PFSK-1 (cell line): ENCODE data around the gene FASTK.

Source experiments
- FOXP2 ChIP-seq: optimal IDR thresholded peaks from 2 replicates; pipeline ENCODE3; 2011; ENCODE audit warnings: borderline replicate concordance, control low read depth, inconsistent platforms; ENCODE audit not compliant: insufficient read depth; ENCODE audit errors: extremely low read length, extremely low read depth
- POLR2AphosphoS5 ChIP-seq: IDR thresholded peaks from 2 replicates; pipeline ENCODE4 v1.6.1; 2012; ENCODE audit warnings: low read depth, mild to moderate bottlenecking, control low read depth, low read length, moderate library complexity
- SIN3A ChIP-seq: IDR thresholded peaks from 2 replicates; pipeline ENCODE4 v1.6.1; 2012; ENCODE audit warnings: mild to moderate bottlenecking, low read length, moderate library complexity, borderline replicate concordance; ENCODE audit not compliant: insufficient read depth
- TF ChIP-seq, protein P1 (sequence below), 2 experiments: IDR thresholded peaks; 2 replicates each; pipeline versions ENCODE4 v1.6.1 to v1.8.0; 2011 to 2012; ENCODE audit warnings: low read depth in 2 of 2, low read length in 2 of 2, control low read depth in 1 of 2, inconsistent platforms in 1 of 2, mild to moderate bottlenecking in 1 of 2, moderate library complexity in 1 of 2; ENCODE audit not compliant: insufficient read depth in 1 of 2

DNA sequence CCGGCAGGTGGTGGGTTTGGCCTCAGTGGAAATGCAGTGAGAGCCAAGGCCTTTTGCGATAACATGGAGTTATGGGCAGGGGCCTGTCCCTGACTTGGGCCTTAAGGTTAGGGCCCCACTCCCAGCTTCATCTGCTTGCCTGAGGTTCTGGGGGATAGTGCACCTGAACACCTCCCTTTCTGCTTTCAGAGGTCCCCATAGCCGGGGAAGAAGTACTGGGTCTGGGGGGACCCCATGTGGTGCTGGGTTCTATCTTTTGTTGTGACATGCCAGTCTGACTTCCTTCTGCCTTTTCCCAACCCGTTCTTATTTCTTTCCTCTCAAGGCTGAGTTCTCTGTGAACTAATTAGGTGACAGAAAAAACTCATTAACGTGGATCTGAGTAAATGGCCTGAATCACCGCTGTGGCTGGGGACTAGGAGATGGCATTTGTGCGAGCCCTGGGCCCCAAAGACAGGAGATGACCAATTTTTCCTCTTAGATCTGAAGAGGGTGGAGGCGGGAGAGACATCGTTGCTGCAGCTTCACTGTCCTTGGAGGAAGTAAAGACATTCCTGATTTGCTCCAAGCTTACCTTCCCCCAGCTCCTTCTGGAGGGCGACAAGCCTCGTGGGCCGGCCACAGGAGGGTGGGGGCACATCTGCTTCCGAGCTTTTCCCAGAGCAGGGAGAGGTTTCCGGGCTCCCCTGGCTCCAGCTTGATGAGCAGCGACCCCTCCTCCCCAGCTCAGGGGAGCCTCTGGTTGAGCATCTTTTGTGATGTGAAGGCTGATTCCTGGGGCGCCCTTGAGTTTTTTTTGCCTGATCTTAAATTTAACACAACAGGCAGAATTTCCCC lies 7.6 kb upstream of the FASTK start:
- TF ChIP-seq, protein P1, sequence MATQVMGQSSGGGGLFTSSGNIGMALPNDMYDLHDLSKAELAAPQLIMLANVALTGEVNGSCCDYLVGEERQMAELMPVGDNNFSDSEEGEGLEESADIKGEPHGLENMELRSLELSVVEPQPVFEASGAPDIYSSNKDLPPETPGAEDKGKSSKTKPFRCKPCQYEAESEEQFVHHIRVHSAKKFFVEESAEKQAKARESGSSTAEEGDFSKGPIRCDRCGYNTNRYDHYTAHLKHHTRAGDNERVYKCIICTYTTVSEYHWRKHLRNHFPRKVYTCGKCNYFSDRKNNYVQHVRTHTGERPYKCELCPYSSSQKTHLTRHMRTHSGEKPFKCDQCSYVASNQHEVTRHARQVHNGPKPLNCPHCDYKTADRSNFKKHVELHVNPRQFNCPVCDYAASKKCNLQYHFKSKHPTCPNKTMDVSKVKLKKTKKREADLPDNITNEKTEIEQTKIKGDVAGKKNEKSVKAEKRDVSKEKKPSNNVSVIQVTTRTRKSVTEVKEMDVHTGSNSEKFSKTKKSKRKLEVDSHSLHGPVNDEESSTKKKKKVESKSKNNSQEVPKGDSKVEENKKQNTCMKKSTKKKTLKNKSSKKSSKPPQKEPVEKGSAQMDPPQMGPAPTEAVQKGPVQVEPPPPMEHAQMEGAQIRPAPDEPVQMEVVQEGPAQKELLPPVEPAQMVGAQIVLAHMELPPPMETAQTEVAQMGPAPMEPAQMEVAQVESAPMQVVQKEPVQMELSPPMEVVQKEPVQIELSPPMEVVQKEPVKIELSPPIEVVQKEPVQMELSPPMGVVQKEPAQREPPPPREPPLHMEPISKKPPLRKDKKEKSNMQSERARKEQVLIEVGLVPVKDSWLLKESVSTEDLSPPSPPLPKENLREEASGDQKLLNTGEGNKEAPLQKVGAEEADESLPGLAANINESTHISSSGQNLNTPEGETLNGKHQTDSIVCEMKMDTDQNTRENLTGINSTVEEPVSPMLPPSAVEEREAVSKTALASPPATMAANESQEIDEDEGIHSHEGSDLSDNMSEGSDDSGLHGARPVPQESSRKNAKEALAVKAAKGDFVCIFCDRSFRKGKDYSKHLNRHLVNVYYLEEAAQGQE (IDR thresholded peaks at IDR 0.05; ENCODE audit: insufficient read depth in 1 of 2, low read depth in 2 of 2, low read length in 2 of 2), result no peak
- TF ChIP-seq POLR2AphosphoS5 (no peak), SIN3A (no peak), FOXP2 (no peak)
